Measurements from ENCODE around the gene NUAK1.

DNA sequence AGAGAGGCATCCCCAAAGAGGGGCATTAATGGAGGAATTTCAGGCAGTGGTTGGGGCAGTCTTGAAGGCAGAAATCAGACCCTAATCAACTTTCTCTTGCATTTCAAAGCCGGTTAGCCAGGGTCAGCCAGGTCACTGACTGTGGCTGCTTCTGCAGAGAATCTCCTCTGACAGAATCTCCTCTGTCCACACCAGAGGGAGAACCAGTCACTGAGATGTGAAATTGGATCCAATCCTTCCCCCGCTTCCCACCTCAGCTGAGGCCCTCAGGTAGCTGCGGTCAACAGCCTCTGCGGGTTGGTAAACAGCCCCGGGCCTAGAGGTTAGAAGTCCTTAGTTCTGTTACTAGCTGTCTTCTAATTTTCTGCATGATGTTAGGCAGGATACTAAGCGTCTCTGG is 39.8 kb upstream of the NUAK1 start:
- TF ChIP-seq, protein P1, sequence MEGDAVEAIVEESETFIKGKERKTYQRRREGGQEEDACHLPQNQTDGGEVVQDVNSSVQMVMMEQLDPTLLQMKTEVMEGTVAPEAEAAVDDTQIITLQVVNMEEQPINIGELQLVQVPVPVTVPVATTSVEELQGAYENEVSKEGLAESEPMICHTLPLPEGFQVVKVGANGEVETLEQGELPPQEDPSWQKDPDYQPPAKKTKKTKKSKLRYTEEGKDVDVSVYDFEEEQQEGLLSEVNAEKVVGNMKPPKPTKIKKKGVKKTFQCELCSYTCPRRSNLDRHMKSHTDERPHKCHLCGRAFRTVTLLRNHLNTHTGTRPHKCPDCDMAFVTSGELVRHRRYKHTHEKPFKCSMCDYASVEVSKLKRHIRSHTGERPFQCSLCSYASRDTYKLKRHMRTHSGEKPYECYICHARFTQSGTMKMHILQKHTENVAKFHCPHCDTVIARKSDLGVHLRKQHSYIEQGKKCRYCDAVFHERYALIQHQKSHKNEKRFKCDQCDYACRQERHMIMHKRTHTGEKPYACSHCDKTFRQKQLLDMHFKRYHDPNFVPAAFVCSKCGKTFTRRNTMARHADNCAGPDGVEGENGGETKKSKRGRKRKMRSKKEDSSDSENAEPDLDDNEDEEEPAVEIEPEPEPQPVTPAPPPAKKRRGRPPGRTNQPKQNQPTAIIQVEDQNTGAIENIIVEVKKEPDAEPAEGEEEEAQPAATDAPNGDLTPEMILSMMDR (IDR thresholded peaks at IDR 0.05) = no peak
- no peak for TF ChIP-seq POLR2AphosphoS5 (IDR thresholded peaks at IDR 0.05; ENCODE audit: low read depth, low read length)
- no peak for TF ChIP-seq SIN3A (IDR thresholded peaks at IDR 0.05; ENCODE audit: borderline replicate concordance, insufficient read depth, low read depth, low read length)
